Adrenal gland (tissue), 12 donors: ENCODE results near the gene SNCB. TPM values are rescaled to one million over a fixed set of nuclear protein-coding genes. Genes with fewer than 3 reads are reported as not detected.

Source experiments
- microRNA-seq, 3 donors: library from miRNA; unstranded; fragments of <30 nt; microRNA quantifications; one replicate each; pipeline ENCODE4, GENCODE V29; 2017 to 2020
- polyA plus RNA-seq, 3 donors: library from polyadenylated mRNA; stranded (reverse); fragments of 200-250 nt in 2 of 3; fragments of 350-450 nt in 1 of 3; fragmentation: Illumina TruSeq in 1 of 3; extraction: RNeasy Lipid Tissue Mini Kit (QIAGEN cat#74804) in 1 of 3; gene quantifications; one replicate each; pipeline ENCODE4 v1.2.3, GENCODE V29; 2013 to 2014
- small RNA-seq, 2 donors: library from RNA; depleted of rRNA; stranded (forward); fragments of <200 nt; gene quantifications; one replicate each; pipeline ENCODE3, GENCODE V24; 2016
- total RNA-seq, 9 donors: library from RNA; depleted of rRNA in 4 of 9; stranded (reverse); fragments of >200 nt in 4 of 9; fragments of 120-200 nt in 1 of 9; fragmentation: NEBNext Ultra II Directional in 1 of 9; extraction: Animal tissue kit (Norgen Biotek cat#: 25700) in 1 of 9; gene quantifications; one replicate each; pipeline versions ENCODE4 v1.1.0 to v1.2.4, GENCODE V29; 2013 to 2023
- donor health status: healthy with polysubstance abuse.
- donor health status: Bipolar disorder and iron deficiency.
- donor health status: DM: yes; HTN: yes; CAD: no.
- donor health status: DM: no; HTN: no; CAD: no.
- donor health status: DM: no; HTN: no; CAD: no.
- donor health status: DM: yes; HTN: yes; CAD: no.

SNCB gene
- total and polyA plus RNA-seq, 12 donors: 0.19 to 8.6 (median 1.5) TPM; not detected in 4

Small RNAs within 50 kb of the gene (microRNA-seq; reads per million reads assigned to microRNA genes)
- 0 reads per million in 3 donors for gene MIR4281

Small RNAs within 50 kb of the gene (small RNA-seq; reads per million reads assigned to genes)
- gene MIR4281: 0 reads per million in 2 donors

Other genes starting within 250 kb of the SNCB start
- gene NOP16, start 241.9 kb downstream of the SNCB start, total RNA-seq: 10 to 100 TPM in 5 of 9 donors, 1 to 10 TPM in 4; 6.2 to 53.3 (median 19.3) TPM
- gene NOP16, start 241.9 kb downstream of the SNCB start, polyA plus RNA-seq: 10 to 100 TPM; 49.5 to 62.1 (median 57.0) TPM
- 100 to 1,000 TPM; 138 to 262 (median 198) TPM for gene HIGD2A, start 241.8 kb downstream of the SNCB start, total RNA-seq
- gene HIGD2A, start 241.8 kb downstream of the SNCB start, polyA plus RNA-seq: 100 to 1,000 TPM; 112 to 492 (median 244) TPM
- gene CLTB, start 214.0 kb downstream of the SNCB start, total RNA-seq: 100 to 1,000 TPM; 129 to 261 (median 159) TPM
- gene CLTB, start 214.0 kb downstream of the SNCB start, polyA plus RNA-seq: 100 to 1,000 TPM; 118 to 299 (median 262) TPM
- gene FAF2, start 182.1 kb downstream of the SNCB start, total RNA-seq: 10 to 100 TPM; 29.0 to 62.3 (median 41.0) TPM
- gene FAF2, start 182.1 kb downstream of the SNCB start, polyA plus RNA-seq: 10 to 100 TPM; 21.2 to 68.2 (median 24.3) TPM
- gene RNF44, start 93.1 kb downstream of the SNCB start, total RNA-seq: 10 to 100 TPM in 8 of 9 donors, 1 to 10 TPM in 1; 6.9 to 65.7 (median 25.3) TPM
- 10 to 100 TPM in 2 of 3 donors, 1 to 10 TPM in 1; 5.3 to 43.1 (median 16.4) TPM for gene RNF44, start 93.1 kb downstream of the SNCB start, polyA plus RNA-seq
- gene CDHR2, start 81.2 kb downstream of the SNCB start, total RNA-seq: under 1 TPM in 7 of 9 donors, not detected in 2; under 0.01 to 0.55 (median 0.34) TPM
- gene CDHR2, start 81.2 kb downstream of the SNCB start, polyA plus RNA-seq: under 1 TPM; 0.08 to 0.13 (median 0.10) TPM
- gene GPRIN1, start 20.4 kb downstream of the SNCB start, total RNA-seq: 1 to 10 TPM in 5 of 9 donors, under 1 TPM in 4; 0.42 to 4.0 (median 1.4) TPM
- 1 to 10 TPM in 2 of 3 donors, under 1 TPM in 1; 0.81 to 2.2 (median 1.3) TPM for gene GPRIN1, start 20.4 kb downstream of the SNCB start, polyA plus RNA-seq
- under 1 TPM in 2 of 9 donors, not detected in 7; 0.28 to 0.44 TPM for gene EIF4E1B, start 141 bp upstream of the SNCB start, total RNA-seq
- gene EIF4E1B, start 141 bp upstream of the SNCB start, polyA plus RNA-seq: under 1 TPM; 0.24 to 0.37 (median 0.24) TPM
- 100 to 1,000 TPM in 1 of 9 donors, 10 to 100 TPM in 8; 25.8 to 106 (median 55.5) TPM for gene TSPAN17, start 16.9 kb upstream of the SNCB start, total RNA-seq
- gene TSPAN17, start 16.9 kb upstream of the SNCB start, polyA plus RNA-seq: 10 to 100 TPM; 35.1 to 52.0 (median 43.8) TPM
- 1 to 10 TPM in 3 of 9 donors, under 1 TPM in 4, not detected in 2; 0.06 to 10.0 (median 0.72) TPM for gene UNC5A, start 180.0 kb upstream of the SNCB start, total RNA-seq
- 10 to 100 TPM in 1 of 3 donors, 1 to 10 TPM in 2; 2.2 to 19.7 (median 4.8) TPM for gene UNC5A, start 180.0 kb upstream of the SNCB start, polyA plus RNA-seq